DLD1 (cell line): ENCODE data around the gene USP3.
"Not testable (repeated sequence)": the region's sequence is repeated elsewhere in the genome, so short reads cannot be mapped to it uniquely, and the experiment has no call there.

Experiments used
- in situ Hi-C: cut with HindIII; loops from 2 replicates; pipeline ENCODE4 v1.10.0; 2017; ENCODE audit warnings: low sequenced_read_pairs

USP3 gene

DNA sequence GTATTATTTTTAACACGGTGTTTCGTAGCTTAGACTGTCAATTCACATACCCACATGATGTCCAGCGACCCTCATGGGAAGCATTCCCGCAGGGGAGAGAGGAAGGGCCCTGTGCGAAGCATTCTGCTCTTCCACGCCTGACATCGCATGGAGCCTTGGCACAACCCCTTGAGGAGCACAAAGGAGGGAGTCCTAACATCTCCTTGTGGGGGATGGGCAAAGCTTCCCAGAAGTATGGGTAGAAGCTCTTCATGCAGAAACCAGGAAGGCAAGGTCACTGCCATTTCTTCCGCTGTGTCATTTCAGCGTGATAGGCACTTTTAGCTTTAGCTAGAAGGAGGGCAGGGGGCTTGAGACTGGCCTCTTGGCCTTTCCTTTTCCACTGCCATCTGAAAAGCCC lies 28.7 kb upstream of the USP3 start:
- in situ Hi-C loops, result no loop called here

DNA sequence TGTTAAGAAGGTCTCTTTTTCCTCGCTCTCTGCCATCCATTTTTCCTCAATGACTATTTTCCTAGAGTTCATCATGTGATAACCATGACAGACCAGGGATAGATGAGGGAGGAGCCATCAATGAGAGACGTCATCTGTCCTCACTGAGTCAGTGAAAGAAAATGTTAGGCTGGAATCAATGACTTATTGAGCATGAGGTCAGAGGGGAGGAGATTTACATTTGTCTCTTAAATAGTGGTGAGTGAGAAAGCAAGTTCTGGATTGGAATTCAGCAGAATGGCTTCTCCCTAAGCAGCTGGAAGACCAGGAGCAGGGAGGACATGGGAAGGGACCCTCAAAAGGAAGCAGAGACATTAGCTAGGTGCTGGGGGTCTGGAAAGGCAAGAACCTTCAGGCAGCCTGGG lies 28.2 kb upstream of the USP3 start:
- in situ Hi-C loops, result no loop called here

DNA sequence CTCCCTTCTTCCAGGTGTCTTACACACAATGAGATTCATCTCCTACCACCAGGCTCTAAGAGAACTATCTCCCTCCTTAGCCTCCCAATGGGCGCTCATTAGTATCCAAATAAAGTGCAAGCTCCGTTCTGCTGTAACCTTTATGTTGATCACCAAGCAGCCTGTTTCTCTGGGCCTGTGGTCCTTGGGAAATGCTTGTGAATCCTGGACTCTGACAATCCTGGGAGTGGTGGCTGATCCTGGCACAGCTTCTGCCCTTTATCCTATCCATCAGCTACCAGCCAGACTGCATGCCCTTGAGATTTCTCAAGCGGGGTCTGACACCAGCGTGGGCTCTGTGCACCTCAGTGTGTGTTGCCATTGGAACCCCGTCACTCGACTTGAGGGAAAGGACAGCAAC lies 26.1 kb upstream of the USP3 start:
- in situ Hi-C loops, result no loop called here

GRCh38 chr15:63480441-63480821 lies 24.0 kb upstream of the USP3 start:
- in situ Hi-C loops, result no loop called here

DNA sequence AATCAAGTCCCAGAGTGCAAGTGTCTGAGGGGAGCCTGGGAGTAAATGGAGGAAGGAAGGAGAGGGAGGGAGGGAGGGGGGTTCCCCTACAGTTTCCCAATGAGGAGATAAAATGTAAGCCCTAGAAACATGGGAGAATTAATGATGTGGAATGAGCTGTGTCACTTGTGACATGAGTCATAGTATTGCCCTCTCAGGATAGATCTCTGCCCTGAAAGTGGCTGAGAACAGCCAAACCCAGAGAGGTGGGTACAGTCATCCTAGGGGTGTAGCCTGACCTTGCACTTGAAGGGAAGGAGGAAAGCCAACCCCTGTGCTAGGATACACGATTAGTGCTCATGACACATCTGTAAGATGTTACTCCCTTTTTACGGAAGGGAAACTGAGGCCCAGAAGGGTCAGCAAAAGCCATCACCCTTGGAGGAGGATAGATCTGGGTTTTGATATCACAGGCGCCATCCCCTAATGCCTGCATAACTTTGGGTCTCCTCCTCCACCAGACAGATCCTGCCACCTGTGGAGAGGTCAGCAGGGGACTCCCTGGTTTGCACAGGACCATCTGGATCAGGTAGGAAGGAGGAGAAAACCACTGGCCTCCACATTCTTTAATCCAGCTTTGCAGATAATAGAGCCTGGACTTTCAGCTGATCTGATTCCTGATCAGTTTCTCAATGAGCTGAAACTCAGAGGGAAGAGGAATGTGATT lies 23.1 kb upstream of the USP3 start:
- in situ Hi-C loops, result no loop called here

DNA sequence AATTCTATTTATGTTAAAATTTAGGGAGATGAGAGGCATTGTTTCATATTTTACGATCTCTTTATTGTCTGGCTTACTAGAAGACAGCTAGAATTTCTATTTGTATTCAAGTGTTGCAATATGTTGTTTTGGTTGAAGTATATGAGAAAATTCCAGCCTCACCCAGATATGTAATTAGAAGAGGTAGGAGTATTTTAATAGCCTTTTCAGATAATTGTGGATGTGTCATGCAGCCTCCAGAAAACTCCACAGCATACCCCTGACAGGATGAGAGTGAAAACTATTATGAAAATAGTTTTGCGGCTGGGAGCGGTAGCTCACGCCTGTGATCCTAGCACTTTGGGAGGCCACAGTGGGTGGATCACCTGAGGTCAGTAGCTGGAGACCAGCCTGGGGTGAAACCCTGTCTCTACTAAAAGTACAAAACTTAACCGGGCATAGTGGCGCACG lies 21.5 kb upstream of the USP3 start:
- in situ Hi-C loops, result no loop called here

DNA sequence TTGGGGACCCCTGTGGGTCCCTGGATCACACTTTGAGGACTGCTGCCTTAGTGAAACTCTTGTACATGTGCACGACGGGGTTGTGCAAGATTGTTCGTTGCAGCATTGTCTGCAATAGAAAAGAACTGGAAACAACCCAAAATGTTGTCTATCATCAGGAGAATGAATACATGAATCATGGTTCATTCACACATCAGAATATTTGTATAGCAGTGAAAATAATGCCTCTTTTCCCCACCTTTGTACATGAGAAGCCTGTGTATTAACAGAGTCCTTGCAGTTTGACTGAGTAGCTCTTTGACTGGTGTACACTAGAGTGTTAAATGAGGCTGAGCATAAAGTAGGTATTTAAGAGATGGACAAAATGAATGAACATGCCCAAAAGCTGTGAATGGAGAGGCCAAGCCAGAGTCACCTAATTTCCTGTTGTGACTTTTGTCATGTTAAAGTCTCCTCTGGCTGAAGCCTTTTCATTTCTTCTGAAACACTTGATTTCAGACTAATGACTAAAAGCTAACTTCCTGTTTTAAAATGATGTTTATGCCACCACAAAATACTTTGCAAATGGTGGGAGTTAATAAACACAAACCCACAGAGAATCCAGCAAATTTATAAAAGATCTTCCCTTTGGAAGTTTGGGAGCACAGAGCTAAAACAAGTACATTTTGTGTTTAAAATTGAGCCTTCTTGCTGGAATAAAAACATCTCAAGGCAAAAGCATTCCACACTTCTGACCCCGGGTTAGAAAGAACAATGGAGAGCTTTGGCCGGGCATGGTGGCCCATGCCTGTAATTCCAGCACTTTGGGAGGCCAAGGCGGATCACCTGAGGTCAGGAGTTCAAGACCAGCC lies 20.6 kb upstream of the USP3 start:
- in situ Hi-C loops, result no loop called here

- in situ Hi-C loops, result no loop called here
Measured at GRCh38 chr15:63484433-63485186, 19.8 kb upstream of the USP3 start.

- in situ Hi-C loops, result no loop called here
Measured at GRCh38 chr15:63487076-63487757, 17.2 kb upstream of the USP3 start.

- in situ Hi-C loops, result not testable (repeated sequence)
Measured at GRCh38 chr15:63487758-63488397, 16.5 kb upstream of the USP3 start.

DNA sequence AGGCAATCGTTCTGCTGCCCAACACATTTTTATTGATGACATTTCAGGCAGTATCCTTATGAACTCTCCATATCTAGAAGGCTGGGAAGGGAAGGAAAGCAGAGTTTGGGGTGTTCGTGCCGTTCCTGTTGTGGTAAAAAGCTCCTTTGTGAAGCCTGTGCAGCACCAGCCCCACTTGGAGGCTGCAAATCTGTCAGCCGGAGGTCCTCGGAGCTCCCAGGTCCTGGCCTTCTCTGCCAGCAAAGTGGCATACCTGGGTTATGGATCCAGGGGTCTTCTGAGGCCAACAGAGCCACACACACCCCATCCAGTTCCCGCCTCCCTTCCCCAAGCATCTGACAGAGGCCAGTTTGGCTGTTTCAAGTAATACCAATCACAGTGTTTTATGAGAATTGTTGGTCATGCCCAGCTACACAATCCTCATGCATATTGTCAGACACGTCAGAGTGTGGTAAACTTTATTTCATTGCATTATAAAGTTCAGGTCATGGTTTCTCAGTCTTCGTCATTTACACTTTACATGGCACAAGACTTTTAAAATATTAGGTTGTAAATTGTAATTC lies 15.9 kb upstream of the USP3 start:
- in situ Hi-C loops, result no loop called here

DNA sequence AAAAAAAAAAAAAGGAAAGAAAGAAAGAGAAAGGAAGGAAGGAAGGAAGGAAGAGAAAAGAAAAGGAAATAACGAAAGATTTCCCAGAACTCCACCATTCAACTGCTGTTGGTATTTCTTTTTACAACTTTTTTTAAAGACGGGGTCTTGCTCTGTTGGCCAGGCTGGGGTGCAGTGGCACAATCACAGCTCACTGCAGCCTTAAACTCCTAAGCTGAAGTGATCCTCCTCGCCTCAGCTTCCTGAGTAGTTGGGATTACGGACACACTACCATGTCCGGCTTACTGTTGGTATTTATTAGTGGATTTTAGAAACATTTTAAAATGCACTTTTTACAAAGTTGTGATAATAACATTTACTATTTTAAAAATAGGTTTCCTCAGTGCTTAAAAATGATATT lies 15.0 kb upstream of the USP3 start:
- in situ Hi-C loops, result no loop called here

- in situ Hi-C loops, result no loop called here
Measured at GRCh38 chr15:63490345-63491034, 13.9 kb upstream of the USP3 start.

- in situ Hi-C loops, result no loop called here
Measured at GRCh38 chr15:63491116-63491827, 13.1 kb upstream of the USP3 start.

DNA sequence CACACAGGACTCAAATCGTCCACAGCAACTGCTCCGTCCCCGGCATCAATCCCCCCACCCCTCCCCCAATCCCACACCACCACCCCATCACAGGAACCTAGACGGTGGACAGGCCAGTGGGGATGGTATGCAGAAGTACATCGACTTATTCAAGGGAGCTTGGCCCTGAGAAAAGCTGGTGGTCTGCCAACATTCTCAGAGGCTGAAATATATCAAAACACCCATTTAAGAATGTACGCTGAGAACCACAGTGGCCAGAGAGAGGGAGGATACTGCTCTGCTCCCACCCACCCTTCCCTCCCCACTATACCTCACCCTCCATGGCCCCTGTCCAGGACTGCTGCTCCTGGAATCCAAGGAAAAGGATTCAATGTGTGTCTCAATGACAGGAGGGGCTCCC lies 12.4 kb upstream of the USP3 start:
- in situ Hi-C loops, result no loop called here

DNA sequence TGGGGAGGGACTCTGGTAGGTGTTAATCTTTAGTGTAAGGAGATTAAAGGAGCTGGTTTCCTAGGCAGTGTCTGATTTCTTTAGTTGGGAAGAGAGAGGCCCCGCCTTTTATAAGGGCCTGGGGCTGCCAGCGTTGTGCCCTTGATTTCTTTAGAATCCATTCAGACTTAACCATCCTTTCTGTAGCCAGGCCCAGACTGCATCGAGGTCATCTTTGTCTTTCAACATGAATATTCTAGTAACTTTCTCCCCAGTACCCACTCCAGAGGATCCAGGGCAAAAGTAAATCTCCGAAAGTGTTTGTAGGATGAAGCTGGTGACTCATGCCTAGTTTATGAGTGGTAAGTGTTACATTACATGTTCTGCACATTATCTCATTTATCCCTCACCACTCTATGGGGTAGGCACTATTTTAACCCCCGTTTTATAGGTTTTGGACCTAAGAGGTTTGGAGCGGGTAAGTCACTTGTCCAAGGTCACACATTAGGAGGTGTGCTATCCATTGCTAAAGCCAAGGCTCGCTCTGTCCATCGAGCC lies 11.8 kb upstream of the USP3 start:
- in situ Hi-C loops, result no loop called here

DNA sequence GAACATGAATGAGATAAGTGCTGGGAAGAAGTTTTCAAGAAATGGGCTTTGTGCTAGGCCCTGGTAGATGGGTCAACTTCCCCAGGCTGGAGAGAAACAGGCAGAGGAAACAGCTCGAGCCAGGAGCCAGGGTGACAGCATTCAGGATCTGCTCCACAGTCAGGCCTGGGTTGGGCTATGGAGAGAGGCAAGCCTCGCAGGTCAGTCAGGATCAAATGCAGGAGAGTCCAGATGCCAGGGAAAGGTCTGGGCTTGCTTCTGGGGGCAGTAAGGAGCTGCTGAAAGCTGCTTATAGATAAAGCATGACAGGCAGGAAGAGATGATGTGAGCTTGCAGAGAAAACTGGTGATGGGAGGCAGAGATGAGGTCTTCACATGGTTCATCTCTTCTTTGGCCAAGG lies 11.0 kb upstream of the USP3 start:
- in situ Hi-C loops, result no loop called here

DNA sequence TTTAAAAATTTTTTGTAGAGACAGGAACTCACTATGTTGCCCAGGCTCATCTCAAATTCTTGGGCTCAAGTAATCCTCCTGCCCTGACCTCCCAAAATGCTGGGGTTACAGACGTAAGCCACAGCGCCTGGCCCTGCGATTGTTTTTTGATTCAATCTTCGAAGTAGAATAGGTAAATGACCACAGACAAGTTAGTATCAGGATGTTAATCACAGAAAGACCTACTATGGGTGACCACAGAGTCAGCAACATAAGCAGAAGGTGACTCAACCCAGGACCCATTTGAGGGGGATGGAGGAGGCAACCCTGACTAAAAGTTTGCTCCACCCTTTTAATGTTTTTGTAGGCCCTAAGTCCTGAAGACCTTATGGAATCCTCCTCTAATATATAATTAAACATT lies 10.0 kb upstream of the USP3 start:
- in situ Hi-C loops, result no loop called here

DNA sequence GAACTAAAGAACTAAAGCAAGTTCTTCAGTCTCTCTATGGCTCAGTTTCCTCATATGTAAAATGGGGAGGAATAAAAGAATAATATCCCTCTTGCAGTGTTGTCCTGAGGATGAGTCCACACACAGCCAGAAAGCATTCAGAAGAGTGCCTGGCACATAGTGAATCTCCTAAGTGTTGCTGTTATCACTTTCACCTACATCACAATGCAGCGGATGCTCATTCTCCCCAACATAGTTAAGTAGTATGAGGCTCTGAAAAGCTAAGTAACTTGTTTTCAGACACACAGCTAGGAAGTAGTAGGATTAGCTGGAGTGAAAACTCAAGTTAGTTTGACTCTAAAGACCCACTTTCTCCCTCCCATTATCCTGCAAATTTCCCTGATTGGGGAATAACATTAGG lies 9.1 kb upstream of the USP3 start:
- in situ Hi-C loops, result no loop called here
